HepG2 (cell line): Measurements from ENCODE around the gene COPS8. TPM values are rescaled to one million over a fixed set of nuclear protein-coding genes. Genes with fewer than 3 reads are reported as not detected.

ENCODE experiments used
- BRCA1 ChIP-seq: sonication (generic); formaldehyde crosslinking; IDR thresholded peaks from 2 replicates; pipeline ENCODE4 v1.4.0; 2020; ENCODE audit warnings: missing genetic modification reagents
- CEBPG ChIP-seq: IDR thresholded peaks from 2 replicates; pipeline ENCODE4 v1.6.1; 2016
- HMGXB3 ChIP-seq: sonication (generic); formaldehyde crosslinking; IDR thresholded peaks from 2 replicates; pipeline ENCODE4 v1.4.0; 2020; ENCODE audit warnings: missing genetic modification reagents, borderline replicate concordance
- KDM4B ChIP-seq: sonication (generic); formaldehyde crosslinking; IDR thresholded peaks from 2 replicates; pipeline ENCODE4 v1.4.0; 2020; ENCODE audit warnings: missing genetic modification reagents
- KDM5B ChIP-seq: sonication (generic); formaldehyde crosslinking; IDR thresholded peaks from 2 replicates; pipeline ENCODE4 v1.4.0; 2020; ENCODE audit warnings: missing genetic modification reagents, mild to moderate bottlenecking, borderline replicate concordance
- RAD21 ChIP-seq: fragments of 450-650 bp; formaldehyde crosslinking; IDR thresholded peaks from 2 replicates; pipeline ENCODE4 v1.5.0; 2020; ENCODE audit warnings: mild to moderate bottlenecking
- SNAPC2 ChIP-seq: sonication (generic); formaldehyde crosslinking; IDR thresholded peaks from 2 replicates; pipeline ENCODE4 v1.8.1; 2022; ENCODE audit warnings: mild to moderate bottlenecking, missing genetic modification reagents
- STAT6 ChIP-seq: sonication (generic); formaldehyde crosslinking; IDR thresholded peaks from 2 replicates; pipeline ENCODE4 v1.4.0; 2020; ENCODE audit warnings: missing genetic modification reagents, mild to moderate bottlenecking, borderline replicate concordance
- TEAD3 ChIP-seq: optimal IDR thresholded peaks from 2 replicates; pipeline ENCODE3; 2016; ENCODE audit warnings: borderline replicate concordance
- THAP8 ChIP-seq: sonication (generic); formaldehyde crosslinking; IDR thresholded peaks from 2 replicates; pipeline ENCODE4 v1.5.1; 2020; ENCODE audit warnings: missing genetic modification reagents, mild to moderate bottlenecking, borderline replicate concordance
- THRA ChIP-seq: sonication (generic); formaldehyde crosslinking; IDR thresholded peaks from 2 replicates; pipeline ENCODE4 v1.4.0; 2020; ENCODE audit warnings: missing genetic modification reagents, borderline replicate concordance
- TOE1 ChIP-seq: sonication (generic); formaldehyde crosslinking; IDR thresholded peaks from 2 replicates; pipeline ENCODE4 v1.4.0; 2020; ENCODE audit warnings: mild to moderate bottlenecking, missing genetic modification reagents
- ZBTB38 ChIP-seq: sonication (generic); formaldehyde crosslinking; IDR thresholded peaks from 2 replicates; pipeline ENCODE4 v1.5.1; 2020; ENCODE audit warnings: mild to moderate bottlenecking, missing genetic modification reagents
- ZNF160 ChIP-seq: sonication (generic); formaldehyde crosslinking; IDR thresholded peaks from 2 replicates; pipeline ENCODE4 v1.8.0; 2022; ENCODE audit warnings: mild to moderate bottlenecking, inconsistent platforms, missing genetic modification reagents
- ZNF225 ChIP-seq: sonication (generic); formaldehyde crosslinking; IDR thresholded peaks from 2 replicates; pipeline ENCODE4 v1.4.0; 2020; ENCODE audit warnings: mild to moderate bottlenecking, missing genetic modification reagents
- ZNF235 ChIP-seq: sonication (generic); formaldehyde crosslinking; IDR thresholded peaks from 2 replicates; pipeline ENCODE4 v1.8.1; 2023; ENCODE audit warnings: mild to moderate bottlenecking, missing genetic modification reagents, borderline replicate concordance
- ZNF292 ChIP-seq: sonication (generic); formaldehyde crosslinking; IDR thresholded peaks from 2 replicates; pipeline ENCODE4 v1.8.1; 2022; ENCODE audit warnings: mild to moderate bottlenecking, low read depth, missing genetic modification reagents, borderline replicate concordance
- ZNF460 ChIP-seq: sonication (generic); formaldehyde crosslinking; IDR thresholded peaks from 2 replicates; pipeline ENCODE4 v1.5.1; 2020; ENCODE audit warnings: missing genetic modification reagents, mild to moderate bottlenecking, borderline replicate concordance
- ZNF605 ChIP-seq: sonication (generic); formaldehyde crosslinking; IDR thresholded peaks from 2 replicates; pipeline ENCODE4 v1.8.0; 2022; ENCODE audit warnings: mild to moderate bottlenecking, missing genetic modification reagents
- ZNF616 ChIP-seq: sonication (generic); formaldehyde crosslinking; IDR thresholded peaks from 2 replicates; pipeline ENCODE4 v1.5.0; 2020; ENCODE audit warnings: low read depth, mild to moderate bottlenecking, missing genetic modification reagents
- ZNF788 ChIP-seq: sonication (generic); formaldehyde crosslinking; IDR thresholded peaks from 2 replicates; pipeline ENCODE4 v1.5.0; 2020; ENCODE audit warnings: mild to moderate bottlenecking, missing genetic modification reagents, borderline replicate concordance
- polyA plus RNA-seq, 8 experiments: library from polyadenylated mRNA; depleted of rRNA in 3 of 8; stranded (reverse) in 7 of 8; unstranded in 1 of 8; fragments of >200 nt; fragmentation: Illumina TruSeq in 4 of 8; extraction: Trizol in 4 of 8; gene quantifications; 2 replicates each; pipeline versions ENCODE4 v1.2.1 to v1.2.3, GENCODE V29; 2011 to 2016; ENCODE audit warnings: low read depth in 4 of 8, missing spikeins in 1 of 8, mixed read lengths in 1 of 8; ENCODE audit not compliant: insufficient read depth in 1 of 8
- total RNA-seq, 5 experiments: library from RNA; depleted of rRNA; stranded (reverse); fragments of >200 nt; fragmentation: Illumina TruSeq; extraction: Trizol; gene quantifications; 2 replicates each; pipeline ENCODE4 v1.2.3, GENCODE V29; 2016; ENCODE audit warnings: low read depth in 1 of 5

COPS8 gene
- total and polyA plus RNA-seq, 2 of the 13 experiments (the other 11 are each of a cell fraction or from before 2014, with no cell fraction given): 86.3 to 96.6 TPM

- TF ChIP-seq STAT6 (no peak), ZNF616 (CRISPR knock-in tag) (no peak), TEAD3 (CRISPR knock-in tag) (no peak), ZNF160 (CRISPR knock-in tag) (no peak), THRA (CRISPR knock-in tag) (no peak), ZNF225 (no peak), ZNF788 (CRISPR knock-in tag) (no peak), THAP8 (CRISPR knock-in tag) (no peak), ZNF292 (CRISPR knock-in tag) (no peak), TOE1 (CRISPR knock-in tag) (no peak), CEBPG (CRISPR knock-in tag) (no peak), HMGXB3 (CRISPR knock-in tag) (no peak), ZNF460 (CRISPR knock-in tag) (no peak), BRCA1 (no peak), ZBTB38 (no peak), KDM4B (CRISPR knock-in tag) (no peak), RAD21 (peak; percentile 79), SNAPC2 (CRISPR knock-in tag) (no peak), KDM5B (no peak), ZNF605 (CRISPR knock-in tag) (no peak), ZNF235 (CRISPR knock-in tag) (no peak)
Measured at GRCh38 chr2:237072067-237072931, 13.4 kb upstream of the COPS8 start (continued).
